Lung (tissue), 12 donors: ENCODE results near the gene C1orf74. TPM values are rescaled to one million over a fixed set of nuclear protein-coding genes. Genes with fewer than 3 reads are reported as not detected.

Experiments
- ATAC-seq: fragments of 200-7000 bp; cut with Tn5 transposase; one replicate; pipeline ENCODE4 v1.9.1; 2020; ENCODE audit warnings: moderate number of reproducible peaks; ENCODE audit not compliant: insufficient read depth, low FRiP score
- DNase-seq, 3 donors: peaks; one replicate each; pipeline ENCODE4 v3.0.0-alpha.2; 2013 to 2017
- H3K27ac ChIP-seq, 2 donors: one replicate each; pipeline ENCODE4 v1.5.1; 2013; ENCODE audit warnings: mild to moderate bottlenecking in 2 of 2, moderate library complexity in 2 of 2, control low read depth in 1 of 2, inconsistent platforms in 1 of 2, low read depth in 1 of 2, low read length in 1 of 2
- H3K27me3 ChIP-seq, 3 donors: one replicate each; pipeline ENCODE4 v1.5.1; 2013; ENCODE audit warnings: low read length in 2 of 3; ENCODE audit not compliant: control insufficient read depth in 3 of 3, insufficient read depth in 3 of 3
- H3K36me3 ChIP-seq, 4 donors: one replicate each; pipeline ENCODE4 v1.5.1; 2013; ENCODE audit warnings: low read length in 4 of 4, mild to moderate bottlenecking in 1 of 4, moderate library complexity in 1 of 4; ENCODE audit not compliant: control insufficient read depth in 4 of 4, insufficient read depth in 4 of 4
- H3K4me1 ChIP-seq, 5 donors: one replicate each; pipeline ENCODE4 v1.5.1; 2013; ENCODE audit warnings: low read length in 5 of 5, mild to moderate bottlenecking in 2 of 5, moderate library complexity in 1 of 5; ENCODE audit not compliant: control insufficient read depth in 5 of 5, insufficient read depth in 5 of 5
- H3K4me3 ChIP-seq: one replicate; pipeline ENCODE4 v1.5.1; 2013; ENCODE audit warnings: mild to moderate bottlenecking, control low read depth, moderate library complexity
- H3K9ac ChIP-seq, 2 donors: one replicate each; pipeline ENCODE4 v1.5.1; 2013; ENCODE audit warnings: low read length in 2 of 2, control low read depth in 1 of 2; ENCODE audit not compliant: insufficient read depth in 1 of 2
- H3K9me3 ChIP-seq, 4 donors: one replicate each; pipeline ENCODE4 v1.5.1; 2013; ENCODE audit warnings: low read length in 3 of 4, mild to moderate bottlenecking in 1 of 4, moderate library complexity in 1 of 4; ENCODE audit not compliant: control insufficient read depth in 4 of 4, insufficient read depth in 3 of 4
- WGBS, 2 donors: extraction: QIAGEN DNeasy Blood & Tissue Kit; methylation state at CpG; one replicate each; pipeline ENCODE4 v1.1.7; 2013; 5-methylcytosine and 5-hydroxymethylcytosine counted together
- polyA plus RNA-seq, 2 donors: library from polyadenylated mRNA; stranded (reverse); fragments of 200-250 nt; gene quantifications; one replicate each; pipeline ENCODE4 v1.2.1, GENCODE V29; 2013
- total RNA-seq, 2 donors: library from RNA; depleted of rRNA in 1 of 2; stranded (reverse); fragments of >200 nt in 1 of 2; gene quantifications; one replicate each; pipeline ENCODE4 v1.2.1, GENCODE V29; 2014 to 2021
- TF ChIP-seq, protein P1 (sequence below): IDR thresholded peaks from 2 replicates; pipeline ENCODE4 v1.5.1; 2012; ENCODE audit warnings: mild to moderate bottlenecking; ENCODE audit errors: control extremely low read depth, extremely low read depth
- donor health status: control.
- donor health status: control.
- donor health status: Bipolar disorder and iron deficiency.
- donor health status: healthy.
- donor health status: DM: yes; HTN: yes; CAD: no.

C1orf74 gene
- total and polyA plus RNA-seq, 4 donors = 0.75 to 2.5 (median 1.5) TPM

DNA sequence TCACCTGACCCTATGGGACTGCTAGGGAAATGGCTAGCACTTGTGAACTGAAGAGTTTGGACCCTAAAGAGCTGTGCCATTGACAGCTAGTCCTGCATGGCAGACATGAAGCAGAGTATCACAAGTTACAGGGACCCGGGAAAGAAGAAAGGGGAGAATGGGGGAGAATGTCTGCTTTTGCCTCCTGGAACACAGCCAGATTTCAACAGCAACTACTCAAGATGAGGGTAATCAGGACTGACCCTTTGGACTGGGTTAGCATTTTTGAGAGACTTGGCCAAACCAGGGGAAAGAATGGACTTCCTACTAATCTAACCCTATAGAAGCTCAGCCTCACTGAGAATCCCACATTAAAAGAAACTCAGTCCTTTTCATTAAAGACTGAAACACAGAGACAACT, 34.7 kb upstream of the C1orf74 start:
- WGBS, 2 donors = 48 to 58% methylated on average over 1 of the region's 1 CpG
- no peak for ATAC-seq
- TF ChIP-seq, protein P1, sequence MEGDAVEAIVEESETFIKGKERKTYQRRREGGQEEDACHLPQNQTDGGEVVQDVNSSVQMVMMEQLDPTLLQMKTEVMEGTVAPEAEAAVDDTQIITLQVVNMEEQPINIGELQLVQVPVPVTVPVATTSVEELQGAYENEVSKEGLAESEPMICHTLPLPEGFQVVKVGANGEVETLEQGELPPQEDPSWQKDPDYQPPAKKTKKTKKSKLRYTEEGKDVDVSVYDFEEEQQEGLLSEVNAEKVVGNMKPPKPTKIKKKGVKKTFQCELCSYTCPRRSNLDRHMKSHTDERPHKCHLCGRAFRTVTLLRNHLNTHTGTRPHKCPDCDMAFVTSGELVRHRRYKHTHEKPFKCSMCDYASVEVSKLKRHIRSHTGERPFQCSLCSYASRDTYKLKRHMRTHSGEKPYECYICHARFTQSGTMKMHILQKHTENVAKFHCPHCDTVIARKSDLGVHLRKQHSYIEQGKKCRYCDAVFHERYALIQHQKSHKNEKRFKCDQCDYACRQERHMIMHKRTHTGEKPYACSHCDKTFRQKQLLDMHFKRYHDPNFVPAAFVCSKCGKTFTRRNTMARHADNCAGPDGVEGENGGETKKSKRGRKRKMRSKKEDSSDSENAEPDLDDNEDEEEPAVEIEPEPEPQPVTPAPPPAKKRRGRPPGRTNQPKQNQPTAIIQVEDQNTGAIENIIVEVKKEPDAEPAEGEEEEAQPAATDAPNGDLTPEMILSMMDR = no peak
- Histone ChIP-seq H3K36me3 (no peaks in the 10 kb centered on the region), H3K9ac (no peak overlapping the region), H3K27ac (no peak overlapping the region), H3K4me1 (no peaks in the 10 kb centered on the region), H3K27me3 (peaks cover 0 to 9% (median 0%) of the 10 kb centered on the region in 3 donors), H3K4me3 (no peak overlapping the region), H3K9me3 (no peaks in the 10 kb centered on the region)
- peak in 1 of 3 donors; percentile 3 for DNase-seq

DNA sequence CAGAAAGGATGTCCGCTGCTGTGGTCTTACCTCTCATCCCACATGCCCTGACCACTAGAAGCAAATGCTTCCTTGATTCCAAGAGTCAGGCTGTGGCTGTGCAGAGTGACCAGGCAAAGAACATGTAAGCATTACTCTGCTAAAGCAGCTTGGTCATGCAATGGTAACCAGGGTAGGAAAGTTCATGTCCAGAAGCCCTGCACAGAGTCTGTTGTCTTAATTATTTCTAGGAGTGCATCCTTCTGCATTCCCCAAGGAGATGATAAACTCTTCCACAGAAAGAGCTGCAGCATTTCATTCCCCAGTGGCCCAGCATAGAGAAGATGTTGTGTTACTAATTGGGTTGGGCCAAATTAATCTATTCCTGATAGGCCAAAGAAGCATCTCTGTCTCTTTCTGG, 33.3 kb upstream of the C1orf74 start:
- TF ChIP-seq, protein P1 = no peak
- WGBS, 2 donors = 91 to 96% methylated on average over 1 of the region's 1 CpG
- DNase-seq (no peak), ATAC-seq (no peak)
- Histone ChIP-seq H3K4me1 (no peaks in the 10 kb centered on the region), H3K27ac (no peak overlapping the region), H3K9ac (no peak overlapping the region), H3K9me3 (no peaks in the 10 kb centered on the region), H3K36me3 (no peaks in the 10 kb centered on the region), H3K4me3 (no peak overlapping the region), H3K27me3 (peaks cover 0 to 6% (median 0%) of the 10 kb centered on the region in 3 donors)

DNA sequence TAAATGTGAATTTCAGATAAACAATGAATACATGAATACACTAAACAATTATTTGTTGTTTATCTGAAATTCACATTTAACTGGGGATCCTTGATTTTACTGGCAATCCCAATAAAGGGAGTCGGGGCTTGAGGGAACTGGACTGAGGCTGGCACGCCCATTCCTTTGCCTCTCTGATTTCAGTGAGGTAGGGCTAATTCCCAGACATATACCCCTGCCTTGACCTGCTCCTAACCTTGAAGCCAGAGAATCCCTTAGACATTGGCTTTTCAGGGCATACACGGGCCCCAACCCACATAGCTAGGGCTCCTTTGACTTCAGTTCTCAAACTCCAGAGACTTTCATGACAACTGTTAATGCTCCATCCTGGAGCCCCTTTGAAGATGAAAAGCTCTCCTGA, 32.6 kb upstream of the C1orf74 start:
- DNase-seq = no peak
- peaks cover 0 to 2% (median 0%) of the 10 kb centered on the region in 3 donors for H3K27me3 ChIP-seq
- ATAC-seq = no peak
- WGBS, 2 donors = 62 to 63% methylated on average over 3 of the region's 3 CpGs
- no peak overlapping the region for H3K4me3 ChIP-seq
- no peaks in the 10 kb centered on the region for H3K36me3 ChIP-seq
- TF ChIP-seq, protein P1 = no peak
- no peaks in the 10 kb centered on the region for H3K4me1 ChIP-seq
- no peak overlapping the region for H3K27ac ChIP-seq
- no peaks in the 10 kb centered on the region for H3K9me3 ChIP-seq
- H3K9ac ChIP-seq = no peak overlapping the region

DNA sequence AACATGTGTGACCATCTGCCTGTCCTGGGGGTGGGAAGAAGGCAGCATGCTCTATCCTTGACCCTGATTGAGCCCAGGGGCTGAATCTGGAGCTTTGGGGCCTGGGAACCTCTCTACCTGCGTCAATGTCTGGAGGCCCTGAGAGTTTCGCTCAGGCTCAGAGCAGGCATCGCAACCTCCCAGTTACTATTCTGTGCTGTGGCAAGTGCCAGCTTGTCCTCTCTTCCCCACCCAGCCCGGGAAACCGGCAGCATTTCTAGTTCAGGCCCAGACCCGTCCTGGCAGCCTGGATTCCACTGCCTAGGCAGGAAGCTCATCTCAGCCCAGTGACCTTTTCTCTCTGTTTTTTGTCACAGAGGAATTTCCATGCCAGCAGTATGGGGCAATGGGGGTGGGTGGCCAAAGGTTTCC, 31.6 kb upstream of the C1orf74 start:
- Histone ChIP-seq H3K27me3 (peaks cover 0 to 1% (median 0%) of the 10 kb centered on the region in 3 donors), H3K4me3 (no peak overlapping the region), H3K36me3 (no peaks in the 10 kb centered on the region), H3K27ac (no peak overlapping the region), H3K9ac (no peak overlapping the region), H3K4me1 (no peaks in the 10 kb centered on the region), H3K9me3 (no peaks in the 10 kb centered on the region)
- TF ChIP-seq, protein P1 = no peak
- peak in 1 of 3 donors; percentile 7 for DNase-seq
- no peak for ATAC-seq
- WGBS, 2 donors = 78 to 89% methylated on average over 6 of the region's 6 CpGs
